H1 (cell line): Measurements from ENCODE around the gene USB1.

Source experiments
- ASH2L ChIP-seq: fragments of 200-600, 300-600 bp; sonication (generic); IDR thresholded peaks from one replicate; pipeline ENCODE4 v1.7.1; 2017; ENCODE audit warnings: low read length
- CTCF ChIP-seq, 3 experiments: IDR thresholded peaks; 1 replicate in 2 of 3; 2 replicates in 1 of 3; pipeline versions ENCODE4 v1.5.1 to v1.6.1; 2011; ENCODE audit warnings: low read length in 3 of 3, mild to moderate bottlenecking in 3 of 3, inconsistent platforms in 2 of 3, low read depth in 1 of 3, moderate library complexity in 1 of 3; ENCODE audit not compliant: insufficient read depth in 1 of 3; ENCODE audit errors: control extremely low read depth in 1 of 3
- EP300 ChIP-seq, 2 experiments: IDR thresholded peaks; 1 replicate in 1 of 2; 2 replicates in 1 of 2; pipeline ENCODE4 v1.6.1; 2011 to 2012; ENCODE audit warnings: low read depth in 2 of 2, low read length in 2 of 2, mild to moderate bottlenecking in 2 of 2, borderline replicate concordance in 1 of 2, inconsistent platforms in 1 of 2, moderate library complexity in 1 of 2
- EZH2 ChIP-seq: fragments of 200-600 bp; sonication (generic); IDR thresholded peaks from 2 replicates; pipeline ENCODE4 v1.7.1; 2012; ENCODE audit warnings: low read depth, mild to moderate bottlenecking, moderate library complexity, low read length, inconsistent platforms; ENCODE audit not compliant: severe bottlenecking
- JUND ChIP-seq: IDR thresholded peaks from 2 replicates; pipeline ENCODE4 v1.6.1; 2011; ENCODE audit warnings: mild to moderate bottlenecking, improper control_type of control experiment, low read length
- KDM1A ChIP-seq: fragments of 200-600, 300-600 bp; sonication (generic); IDR thresholded peaks from 2 replicates; pipeline ENCODE4 v1.7.1; 2016; ENCODE audit warnings: mild to moderate bottlenecking, low read length, borderline replicate concordance
- POLR2A ChIP-seq, 2 experiments: IDR thresholded peaks; 1 replicate in 1 of 2; 2 replicates in 1 of 2; pipeline ENCODE4 v1.6.1; 2011; ENCODE audit warnings: low read depth in 2 of 2, low read length in 2 of 2, mild to moderate bottlenecking in 2 of 2; ENCODE audit errors: control extremely low read depth in 1 of 2
- RNF2 ChIP-seq: fragments of 200-900, 300-1000 bp; sonication (generic); IDR thresholded peaks from 2 replicates; pipeline ENCODE4 v1.7.1; 2016; ENCODE audit warnings: borderline replicate concordance, low read depth, mild to moderate bottlenecking, antibody characterized with exemption, low read length; ENCODE audit not compliant: poor library complexity, severe bottlenecking; ENCODE audit errors: missing control alignments
- SP1 ChIP-seq: IDR thresholded peaks from 2 replicates; pipeline ENCODE4 v1.6.1; 2011; ENCODE audit warnings: low read depth, low read length
- TEAD4 ChIP-seq: IDR thresholded peaks from 2 replicates; pipeline ENCODE4 v1.6.1; 2012; ENCODE audit warnings: low read depth, low read length, inconsistent platforms, mixed read lengths

DNA sequence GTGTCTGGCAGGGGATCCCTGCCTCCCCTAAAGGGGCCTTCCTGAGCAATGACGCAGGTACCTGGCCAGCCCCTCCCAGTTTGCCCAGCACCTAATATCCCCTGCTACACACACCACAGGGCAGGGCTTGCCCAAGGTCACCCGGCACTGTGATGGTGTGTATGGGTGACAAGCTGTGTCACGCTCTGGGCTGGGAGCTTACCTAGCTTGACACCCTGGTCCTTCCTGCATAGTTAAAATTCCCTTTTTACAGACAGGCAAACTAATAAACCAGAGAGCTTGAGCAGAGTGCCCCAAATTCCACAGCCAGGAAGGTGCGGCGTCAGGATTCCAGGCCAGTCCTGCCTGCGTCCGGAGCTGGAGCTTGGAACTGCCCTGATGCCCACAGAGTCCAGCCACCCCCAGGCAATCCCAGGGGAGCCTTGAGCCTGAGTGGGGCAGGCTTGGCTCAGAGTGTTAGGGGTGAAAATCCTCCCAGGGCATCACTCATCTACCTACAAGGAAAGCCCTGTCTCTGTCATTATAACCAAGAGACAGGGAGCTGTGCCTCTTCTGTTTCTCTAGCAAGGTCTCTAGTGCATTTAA, 42.5 kb downstream of the USB1 start:
- no peak for TF ChIP-seq SP1
- no peak for TF ChIP-seq TEAD4
- no peak for TF ChIP-seq CTCF (IDR thresholded peaks at IDR 0.05; ENCODE audit: control extremely low read depth in 1 of 3, insufficient read depth in 1 of 3, low read depth in 1 of 3, low read length in 3 of 3)
- no peak for TF ChIP-seq EZH2
- no peak for TF ChIP-seq POLR2A (IDR thresholded peaks at IDR 0.05; ENCODE audit: control extremely low read depth in 1 of 2, low read depth in 2 of 2, low read length in 2 of 2)
- TF ChIP-seq JUND = no peak
- no peak for TF ChIP-seq RNF2
- no peak for TF ChIP-seq EP300 (IDR thresholded peaks at IDR 0.05; ENCODE audit: borderline replicate concordance in 1 of 2, low read depth in 2 of 2, low read length in 2 of 2)
- no peak for TF ChIP-seq KDM1A
- no peak for TF ChIP-seq ASH2L
